Astrocyte (in vitro differentiated cells and primary cell): ENCODE results near the gene DES. TPM values are rescaled to one million over a fixed set of nuclear protein-coding genes. Genes with fewer than 3 reads are reported as not detected.

Experiments used
- DNase-seq: peaks from one replicate; pipeline ENCODE4 v3.0.0-alpha.2; 2010; ENCODE audit warnings: low read depth
- FAIRE-seq: peaks from 2 replicates; lab custom pipeline; 2011; peaks lifted over from hg19 to GRCh38; lab: Jason Lieb, UNC
- H2AFZ ChIP-seq: 2 replicates; pipeline ENCODE4 v1.6.0; 2012; ENCODE audit warnings: low read depth, low read length, inconsistent platforms
- H3K27ac ChIP-seq: 2 replicates; pipeline ENCODE4 v1.5.1; 2011; ENCODE audit warnings: low read depth, low read length, inconsistent platforms
- H3K27me3 ChIP-seq: 2 replicates; pipeline ENCODE4 v1.6.0; 2011; ENCODE audit warnings: low read length, inconsistent platforms; ENCODE audit not compliant: insufficient read depth
- H3K36me3 ChIP-seq: 2 replicates; pipeline ENCODE4 v1.5.1; 2011; ENCODE audit warnings: low read length, inconsistent platforms; ENCODE audit not compliant: insufficient read depth
- H3K4me1 ChIP-seq: 2 replicates; pipeline ENCODE4 v1.5.1; 2011; ENCODE audit warnings: low read length, inconsistent platforms; ENCODE audit not compliant: insufficient read depth
- H3K4me2 ChIP-seq: 2 replicates; pipeline ENCODE4 v1.6.0; 2012; ENCODE audit warnings: low read length, inconsistent platforms
- H3K4me3 ChIP-seq: 2 replicates; pipeline ENCODE4 v1.5.1; 2011; ENCODE audit warnings: low read depth, mild to moderate bottlenecking, low read length, inconsistent platforms; ENCODE audit not compliant: insufficient read depth
- H3K79me2 ChIP-seq: 2 replicates; pipeline ENCODE4 v1.6.0; 2012; ENCODE audit warnings: mild to moderate bottlenecking, low read length, inconsistent platforms; ENCODE audit not compliant: insufficient read depth
- H3K9ac ChIP-seq: 2 replicates; pipeline ENCODE4 v1.6.0; 2012; ENCODE audit warnings: mild to moderate bottlenecking, low read length, inconsistent platforms
- H3K9me3 ChIP-seq: 2 replicates; pipeline ENCODE4 v1.5.1; 2012; ENCODE audit warnings: low read depth, mild to moderate bottlenecking, low read length, inconsistent platforms; ENCODE audit not compliant: insufficient read depth
- H4K20me1 ChIP-seq: 2 replicates; pipeline ENCODE4 v1.6.0; 2012; ENCODE audit warnings: low read length, inconsistent platforms; ENCODE audit not compliant: insufficient read depth
- H3K27ac Mint-ChIP-seq: one replicate; pipeline ENCODE4 v1.8.0; 2021; ENCODE audit warnings: mild to moderate bottlenecking, mixed read lengths; ENCODE audit not compliant: unreplicated experiment
- H3K27me3 Mint-ChIP-seq: one replicate; pipeline ENCODE4 v1.8.0; 2021; ENCODE audit warnings: low read depth, mixed read lengths; ENCODE audit not compliant: unreplicated experiment
- H3K36me3 Mint-ChIP-seq: one replicate; pipeline ENCODE4 v1.8.0; 2021; ENCODE audit warnings: low read depth, mixed read lengths; ENCODE audit not compliant: unreplicated experiment
- H3K4me1 Mint-ChIP-seq: one replicate; pipeline ENCODE4 v1.8.0; 2021; ENCODE audit warnings: low read depth, mixed read lengths; ENCODE audit not compliant: unreplicated experiment
- H3K4me3 Mint-ChIP-seq: one replicate; pipeline ENCODE4 v1.8.0; 2021; ENCODE audit warnings: mild to moderate bottlenecking, moderate library complexity, mixed read lengths; ENCODE audit not compliant: unreplicated experiment
- H3K9me3 Mint-ChIP-seq: one replicate; pipeline ENCODE4 v1.8.0; 2021; ENCODE audit warnings: mild to moderate bottlenecking, mixed read lengths; ENCODE audit not compliant: unreplicated experiment
- EZH2 ChIP-seq: IDR thresholded peaks from 2 replicates; pipeline ENCODE4 v1.6.1; 2012; ENCODE audit warnings: mild to moderate bottlenecking, low read length, inconsistent platforms; ENCODE audit not compliant: insufficient read depth
- total RNA-seq: library from RNA; stranded (reverse); gene quantifications from 2 replicates; pipeline ENCODE4 v1.2.1, GENCODE V29; 2021
- TF ChIP-seq, protein P1 (sequence below): IDR thresholded peaks from 2 replicates; pipeline ENCODE4 v1.5.1; 2011; ENCODE audit warnings: low read depth, mild to moderate bottlenecking, inconsistent platforms, low read length, moderate library complexity; ENCODE audit not compliant: insufficient read depth

DES gene
- total RNA-seq, 1 donor from 2014 or later: 5.4 TPM

DNA sequence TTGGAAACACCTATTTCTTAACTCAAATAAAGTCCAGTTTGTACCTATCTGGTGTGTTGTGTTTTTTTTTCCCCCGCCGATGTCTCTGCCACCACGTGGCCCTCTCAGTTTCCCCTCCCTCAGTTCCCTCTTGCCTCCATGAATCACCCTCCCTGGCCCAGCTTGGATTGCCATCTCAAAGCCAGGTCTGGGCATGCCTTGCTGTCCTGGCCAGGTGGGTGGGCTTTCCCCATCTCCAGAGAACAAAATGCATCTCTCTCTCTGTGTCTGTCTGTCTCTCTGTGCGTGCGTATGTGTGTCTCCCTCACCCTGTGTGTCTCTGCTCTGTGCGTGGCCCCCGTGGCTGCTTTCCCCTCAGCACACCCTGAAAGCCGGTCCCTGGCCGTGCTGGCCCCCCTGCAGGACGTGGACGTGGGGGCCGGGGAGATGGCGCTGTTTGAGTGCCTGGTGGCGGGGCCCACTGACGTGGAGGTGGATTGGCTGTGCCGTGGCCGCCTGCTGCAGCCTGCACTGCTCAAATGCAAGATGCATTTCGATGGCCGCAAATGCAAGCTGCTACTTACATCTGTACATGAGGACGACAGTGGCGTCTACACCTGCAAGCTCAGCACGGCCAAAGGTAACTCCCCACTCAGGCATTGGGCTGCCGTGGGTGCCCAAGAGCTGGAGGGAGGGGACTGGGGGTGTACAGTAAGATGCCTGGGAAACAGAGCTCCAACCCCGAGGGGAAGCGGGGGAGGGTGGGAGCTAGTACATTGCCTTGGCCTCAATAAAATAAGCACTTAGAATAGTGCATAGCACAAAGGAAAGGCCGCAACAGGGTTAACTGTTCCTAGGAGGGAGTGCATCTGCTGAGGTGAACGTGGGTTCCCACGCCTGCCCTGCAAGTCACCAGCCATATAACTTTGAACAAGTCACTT is 48.9 kb downstream of the DES start:
- Histone ChIP-seq H3K4me2 (no peak overlapping the region), H3K9ac (no peak overlapping the region), H3K9me3 (no peaks in the 10 kb centered on the region), H3K4me3 (no peak overlapping the region), H3K27me3 (no peaks in the 10 kb centered on the region), H3K36me3 (peaks cover 12% of the 10 kb centered on the region), H3K4me1 (peaks cover 14% of the 10 kb centered on the region), H4K20me1 (no peaks in the 10 kb centered on the region), H2AFZ (no peak overlapping the region), H3K27ac (no peak overlapping the region), H3K79me2 (no peaks in the 10 kb centered on the region)
- H3K4me3 Mint-ChIP-seq: no peak overlapping the region
- TF ChIP-seq, protein P1, sequence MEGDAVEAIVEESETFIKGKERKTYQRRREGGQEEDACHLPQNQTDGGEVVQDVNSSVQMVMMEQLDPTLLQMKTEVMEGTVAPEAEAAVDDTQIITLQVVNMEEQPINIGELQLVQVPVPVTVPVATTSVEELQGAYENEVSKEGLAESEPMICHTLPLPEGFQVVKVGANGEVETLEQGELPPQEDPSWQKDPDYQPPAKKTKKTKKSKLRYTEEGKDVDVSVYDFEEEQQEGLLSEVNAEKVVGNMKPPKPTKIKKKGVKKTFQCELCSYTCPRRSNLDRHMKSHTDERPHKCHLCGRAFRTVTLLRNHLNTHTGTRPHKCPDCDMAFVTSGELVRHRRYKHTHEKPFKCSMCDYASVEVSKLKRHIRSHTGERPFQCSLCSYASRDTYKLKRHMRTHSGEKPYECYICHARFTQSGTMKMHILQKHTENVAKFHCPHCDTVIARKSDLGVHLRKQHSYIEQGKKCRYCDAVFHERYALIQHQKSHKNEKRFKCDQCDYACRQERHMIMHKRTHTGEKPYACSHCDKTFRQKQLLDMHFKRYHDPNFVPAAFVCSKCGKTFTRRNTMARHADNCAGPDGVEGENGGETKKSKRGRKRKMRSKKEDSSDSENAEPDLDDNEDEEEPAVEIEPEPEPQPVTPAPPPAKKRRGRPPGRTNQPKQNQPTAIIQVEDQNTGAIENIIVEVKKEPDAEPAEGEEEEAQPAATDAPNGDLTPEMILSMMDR: no peak
- no peak for TF ChIP-seq EZH2
- DNase-seq (no peak), FAIRE-seq (no peak)
- H3K4me1 Mint-ChIP-seq: peaks cover 12% of the 10 kb centered on the region
- no peaks in the 10 kb centered on the region for H3K9me3 Mint-ChIP-seq
- H3K36me3 Mint-ChIP-seq: peaks cover 35% of the 10 kb centered on the region
- no peak overlapping the region for H3K27ac Mint-ChIP-seq
- peaks cover 5% of the 10 kb centered on the region for H3K27me3 Mint-ChIP-seq

GRCh38 chr2:219467736-219468075 is 49.5 kb downstream of the DES start:
- H4K20me1 ChIP-seq: no peaks in the 10 kb centered on the region
- Mint-ChIP-seq H3K9me3 (no peaks in the 10 kb centered on the region), H3K27ac (no peak overlapping the region), H3K27me3 (peaks cover 5% of the 10 kb centered on the region), H3K4me1 (peaks cover 12% of the 10 kb centered on the region), H3K4me3 (no peak overlapping the region), H3K36me3 (peaks cover 29% of the 10 kb centered on the region)
- no peak overlapping the region for H3K27ac ChIP-seq
- H3K4me1 ChIP-seq: peaks cover 14% of the 10 kb centered on the region
- peaks cover 11% of the 10 kb centered on the region for H3K36me3 ChIP-seq
- H3K79me2 ChIP-seq: no peaks in the 10 kb centered on the region
- H3K27me3 ChIP-seq: no peaks in the 10 kb centered on the region
- H3K9me3 ChIP-seq: no peaks in the 10 kb centered on the region
- H3K4me2 ChIP-seq: no peak overlapping the region
- no peak for TF ChIP-seq EZH2
- TF ChIP-seq, protein P1: no peak
- no peak overlapping the region for H3K4me3 ChIP-seq
- no peak for DNase-seq
- H2AFZ ChIP-seq: no peak overlapping the region
- FAIRE-seq: no peak
- H3K9ac ChIP-seq: no peak overlapping the region
